Kidney (tissue), 11 donors: ENCODE measurements around the gene C4B. TPM values are rescaled to one million over a fixed set of nuclear protein-coding genes. Genes with fewer than 3 reads are reported as not detected.
"Not testable (repeated sequence)": the region's sequence is repeated elsewhere in the genome, so short reads cannot be mapped to it uniquely, and the experiment has no call there.

Experiments
- DNase-seq, 5 donors: peaks; one replicate each; pipeline ENCODE4 v3.0.0-alpha.2; 2013 to 2020
- FAIRE-seq: peaks from 2 replicates; lab custom pipeline; 2012; peaks lifted over from hg19 to GRCh38; lab: Jason Lieb, UNC
- H3K27ac ChIP-seq, 2 donors: one replicate each; pipeline ENCODE4 v1.7.0; 2013; ENCODE audit warnings: low read depth in 2 of 2, low read length in 2 of 2, inconsistent platforms in 1 of 2
- H3K27me3 ChIP-seq: one replicate; pipeline ENCODE4 v1.7.1; 2013; ENCODE audit warnings: low read length, inconsistent platforms; ENCODE audit not compliant: control insufficient read depth, insufficient read depth
- H3K36me3 ChIP-seq, 3 donors: one replicate each; pipeline versions ENCODE4 v1.7.0 to v1.7.1; 2013; ENCODE audit warnings: low read length in 3 of 3, control low read depth in 1 of 3, inconsistent platforms in 1 of 3; ENCODE audit not compliant: insufficient read depth in 3 of 3, control insufficient read depth in 2 of 3
- H3K4me1 ChIP-seq, 3 donors: one replicate each; pipeline versions ENCODE4 v1.7.0 to v1.7.1; 2013; ENCODE audit warnings: low read length in 3 of 3, inconsistent platforms in 1 of 3, low read depth in 1 of 3; ENCODE audit not compliant: control insufficient read depth in 2 of 3, insufficient read depth in 2 of 3
- H3K4me3 ChIP-seq, 3 donors: one replicate each; pipeline versions ENCODE4 v1.7.0 to v1.8.1; 2013; ENCODE audit warnings: low read length in 3 of 3, control low read depth in 1 of 3, inconsistent platforms in 1 of 3
- H3K9ac ChIP-seq, 3 donors: one replicate each; pipeline versions ENCODE4 v1.7.0 to v1.7.1; 2013; ENCODE audit warnings: low read length in 3 of 3, control low read depth in 1 of 3, inconsistent platforms in 1 of 3
- H3K9me3 ChIP-seq, 3 donors: one replicate each; pipeline versions ENCODE4 v1.7.0 to v1.7.1; 2013; ENCODE audit warnings: low read length in 3 of 3, control low read depth in 1 of 3, inconsistent platforms in 1 of 3; ENCODE audit not compliant: control insufficient read depth in 2 of 3, insufficient read depth in 1 of 3
- intact Hi-C: fragments of 100-400 bp; cut with DNase I; formaldehyde crosslinking; loops from one replicate; pipeline ENCODE4 v1.11.1; 2022
- polyA plus RNA-seq: library from polyadenylated mRNA; stranded (reverse); fragments of 350-450 nt; fragmentation: Illumina TruSeq; extraction: RNeasy Lipid Tissue Mini Kit (QIAGEN cat#74804); gene quantifications from one replicate; pipeline ENCODE4 v1.2.3, GENCODE V29; 2014; ENCODE audit warnings: low read depth, low replicate concordance; ENCODE audit not compliant: insufficient read depth
- total RNA-seq: library from RNA; stranded (reverse); fragmentation: NEBNext Ultra II Directional; extraction: Animal tissue kit (Norgen Biotek cat#: 25700); gene quantifications from one replicate; pipeline ENCODE4 v1.2.1, GENCODE V29; 2021
- donor health status: control.
- donor health status: control.
- donor health status: DM: yes; HTN: yes; CAD: no.
- donor health status: Normal renal cell carcinoma (clear cell type).

The C4B gene
- total and polyA plus RNA-seq, 2 donors from 2014 or later, result 578 to 596 TPM

GRCh38 chr6:31981744-31982143, 32.9 kb upstream of the C4B start, which contains the start of gene C4A:
TSS of gene C4A (plus strand) at chr6:31982057. CDS start at chr6:31982108, 51 bp downstream.
- H3K27me3 ChIP-seq, FAIRE-seq, DNase-seq, H3K27ac ChIP-seq, H3K4me1 ChIP-seq, H3K9me3 ChIP-seq, intact Hi-C loops, H3K4me3 ChIP-seq, H3K9ac ChIP-seq, H3K36me3 ChIP-seq: not testable (repeated sequence)

GRCh38 chr6:31989363-31989762, 25.2 kb upstream of the C4B start:
- H3K4me3 ChIP-seq, DNase-seq, intact Hi-C loops, FAIRE-seq, H3K27ac ChIP-seq, H3K27me3 ChIP-seq, H3K9ac ChIP-seq, H3K9me3 ChIP-seq, H3K4me1 ChIP-seq, H3K36me3 ChIP-seq: not testable (repeated sequence)

- H3K9me3 ChIP-seq, DNase-seq, FAIRE-seq, H3K27ac ChIP-seq, H3K4me3 ChIP-seq, H3K4me1 ChIP-seq, H3K36me3 ChIP-seq, intact Hi-C loops, H3K9ac ChIP-seq, H3K27me3 ChIP-seq: not testable (repeated sequence)
Observed at GRCh38 chr6:31994421-31994820, 20.2 kb upstream of the C4B start.

- H3K4me1 ChIP-seq, FAIRE-seq, DNase-seq, H3K27me3 ChIP-seq, H3K27ac ChIP-seq, intact Hi-C loops, H3K4me3 ChIP-seq, H3K9me3 ChIP-seq, H3K9ac ChIP-seq, H3K36me3 ChIP-seq: not testable (repeated sequence)
Observed at GRCh38 chr6:31996385-31996784, 18.2 kb upstream of the C4B start.

DNA sequence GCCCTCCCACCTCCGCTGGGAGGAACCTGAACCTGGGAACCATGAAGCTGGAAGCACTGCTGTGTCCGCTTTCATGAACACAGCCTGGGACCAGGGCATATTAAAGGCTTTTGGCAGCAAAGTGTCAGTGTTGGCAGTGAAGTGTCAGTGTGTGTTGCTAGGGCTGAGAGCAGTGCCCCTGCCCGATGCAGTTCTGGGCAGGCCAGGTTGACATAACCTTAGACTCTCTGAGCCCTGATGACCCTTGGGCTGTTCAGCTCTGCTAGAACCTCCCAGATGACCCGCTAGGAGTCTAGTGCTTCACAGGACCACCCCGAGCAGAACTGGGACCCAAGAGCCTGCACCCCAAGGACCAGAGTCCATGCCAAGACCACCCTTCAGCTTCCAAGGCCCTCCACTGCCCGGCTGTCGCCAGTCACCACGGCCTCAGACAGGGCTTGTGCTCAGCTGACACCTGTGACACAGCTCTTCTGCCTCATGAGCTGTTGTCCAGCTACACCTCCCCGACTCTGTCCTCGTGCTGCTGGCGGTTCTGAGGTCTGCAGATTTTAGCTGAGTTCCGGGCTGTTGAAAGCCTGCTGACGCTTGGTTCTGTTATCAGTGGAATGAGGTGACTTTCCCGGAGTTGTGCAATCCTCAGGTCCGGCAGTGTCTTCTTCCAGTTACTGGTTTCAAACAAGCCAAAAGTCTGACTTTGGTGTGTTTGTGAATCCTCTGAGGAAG, 11.9 kb upstream of the C4B start:
- H3K4me1 ChIP-seq, H3K9ac ChIP-seq, H3K27ac ChIP-seq, H3K4me3 ChIP-seq, FAIRE-seq, H3K27me3 ChIP-seq, intact Hi-C loops, DNase-seq, H3K36me3 ChIP-seq, H3K9me3 ChIP-seq: not testable (repeated sequence)

GRCh38 chr6:32003301-32003700, 11.3 kb upstream of the C4B start:
- H3K27ac ChIP-seq, intact Hi-C loops, FAIRE-seq: not testable (repeated sequence)

DNA sequence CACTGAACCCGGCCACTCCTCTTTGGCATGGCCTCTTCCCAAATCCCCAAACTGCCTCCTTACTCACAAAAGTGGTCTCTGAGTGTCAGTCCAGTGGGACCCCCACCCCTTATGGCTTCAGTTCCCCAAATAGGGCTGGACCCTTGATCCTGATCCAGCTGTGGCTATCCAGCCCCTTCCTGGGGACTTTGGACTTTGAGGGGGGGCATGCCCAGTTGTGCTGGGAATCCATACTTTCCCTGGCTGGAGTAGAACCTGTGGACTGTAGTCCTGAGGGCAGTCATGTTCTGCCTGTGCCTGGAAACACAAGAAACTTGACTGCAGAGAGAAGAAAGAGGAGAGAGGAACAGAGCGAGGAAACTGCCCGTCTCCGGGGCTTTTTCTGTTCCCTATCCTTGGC, 10.2 kb upstream of the C4B start:
- DNase-seq, H3K9me3 ChIP-seq, H3K36me3 ChIP-seq, H3K9ac ChIP-seq, H3K4me1 ChIP-seq, H3K4me3 ChIP-seq, FAIRE-seq, intact Hi-C loops, H3K27ac ChIP-seq, H3K27me3 ChIP-seq: not testable (repeated sequence)

More at GRCh38 chr6:32003301-32003700, 11.3 kb upstream of the C4B start:
- H3K4me1 ChIP-seq, H3K9ac ChIP-seq, H3K36me3 ChIP-seq, H3K27me3 ChIP-seq, DNase-seq, H3K9me3 ChIP-seq, H3K4me3 ChIP-seq: not testable (repeated sequence)

- H3K27ac ChIP-seq, H3K36me3 ChIP-seq, H3K27me3 ChIP-seq, H3K9ac ChIP-seq, FAIRE-seq, H3K4me1 ChIP-seq, H3K4me3 ChIP-seq, DNase-seq, H3K9me3 ChIP-seq, intact Hi-C loops: not testable (repeated sequence)
Observed at GRCh38 chr6:32004864-32005537, 9.6 kb upstream of the C4B start.
